SIG-M5 treated with dmso at 0.1 percent for 504 hours (cell line): ENCODE measurements around the gene FAM83G.
"Not testable (repeated sequence)": the region's sequence is repeated elsewhere in the genome, so short reads cannot be mapped to it uniquely, and the experiment has no call there.

ENCODE experiments used
- DNase-seq: peaks from one replicate; lab custom pipeline; 2025; ENCODE audit not compliant: unreplicated experiment; lab: John Stamatoyannopoulos, UW

Gene FAM83G

GRCh38 chr17:18959071-18959844, 45.3 kb downstream of the FAM83G start:
- no peak for DNase-seq

DNA sequence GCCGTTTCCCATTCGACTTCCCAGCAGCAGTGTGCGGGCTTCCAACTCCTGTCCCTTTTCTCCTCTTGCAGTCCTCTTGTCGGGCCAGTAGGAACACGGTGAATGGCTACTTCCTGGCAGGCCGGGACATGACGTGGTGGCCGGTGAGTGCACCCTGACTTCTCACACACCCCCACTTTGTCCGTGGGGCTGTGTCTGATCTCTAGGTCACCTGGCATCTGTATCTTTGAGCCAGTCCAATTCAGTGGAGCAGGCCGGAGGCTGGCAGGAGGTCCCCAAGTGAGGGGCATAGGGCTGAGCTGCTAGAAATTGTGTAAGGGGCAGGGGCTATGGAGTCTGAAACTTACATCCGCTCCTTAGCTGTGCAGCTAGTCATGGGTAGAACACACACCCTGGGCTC, 46.0 kb downstream of the FAM83G start:
- no peak for DNase-seq

DNA sequence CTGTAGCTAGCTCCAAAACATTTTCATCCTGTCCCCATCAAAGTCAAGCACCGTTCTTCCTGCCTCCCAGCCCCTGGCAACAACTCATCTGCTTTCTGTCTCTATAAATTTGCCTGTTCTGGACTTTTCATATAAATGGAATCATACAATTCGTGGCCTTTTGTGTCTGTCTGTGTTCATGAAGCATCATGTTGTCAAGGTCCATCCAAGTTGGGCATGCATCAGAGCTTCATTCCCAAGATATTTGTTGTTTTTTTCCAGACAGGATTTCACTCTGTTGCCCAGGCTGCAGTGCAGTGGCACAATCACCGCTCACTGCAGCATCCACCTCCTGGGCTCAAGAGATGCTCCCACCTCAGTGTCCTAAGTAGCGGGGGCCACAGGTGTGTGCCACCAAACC, 46.7 kb downstream of the FAM83G start:
- no peak for DNase-seq

DNA sequence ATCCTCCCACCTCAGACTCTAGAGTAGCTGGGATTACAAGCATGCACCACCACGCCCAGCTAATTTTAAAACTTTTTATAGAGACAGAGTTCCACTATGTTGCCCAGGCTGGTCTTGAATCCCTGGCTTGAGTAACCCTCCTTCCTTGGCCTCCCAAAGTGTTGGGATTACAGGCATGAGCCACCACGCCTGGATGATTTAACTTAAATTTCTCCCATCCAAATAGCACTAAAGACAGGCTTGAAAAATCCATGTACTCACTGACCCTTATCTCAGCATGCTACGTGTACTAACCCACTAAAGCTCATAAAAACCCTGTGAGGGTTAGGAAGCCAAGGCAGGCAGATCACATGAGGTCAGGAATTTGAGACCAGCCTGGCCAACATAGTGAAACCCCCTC, 48.0 kb downstream of the FAM83G start:
- no peak for DNase-seq

GRCh38 chr17:18956021-18956420, 48.5 kb downstream of the FAM83G start:
- DNase-seq: not testable (repeated sequence)

- no peak for DNase-seq
Measured at GRCh38 chr17:18955009-18955408, 49.6 kb downstream of the FAM83G start.

GRCh38 chr17:18954321-18954720, 50.2 kb downstream of the FAM83G start:
- DNase-seq: no peak

- no peak for DNase-seq
Measured at GRCh38 chr17:18953231-18953728, 51.3 kb downstream of the FAM83G start.

GRCh38 chr17:18951941-18952842, 52.4 kb downstream of the FAM83G start, which contains the start of gene SLC5A10:
Gene SLC5A10, plus strand, starts transcription at chr17:18952165. Its CDS starts 41 bp downstream, at chr17:18952206.
- DNase-seq: no peak

DNA sequence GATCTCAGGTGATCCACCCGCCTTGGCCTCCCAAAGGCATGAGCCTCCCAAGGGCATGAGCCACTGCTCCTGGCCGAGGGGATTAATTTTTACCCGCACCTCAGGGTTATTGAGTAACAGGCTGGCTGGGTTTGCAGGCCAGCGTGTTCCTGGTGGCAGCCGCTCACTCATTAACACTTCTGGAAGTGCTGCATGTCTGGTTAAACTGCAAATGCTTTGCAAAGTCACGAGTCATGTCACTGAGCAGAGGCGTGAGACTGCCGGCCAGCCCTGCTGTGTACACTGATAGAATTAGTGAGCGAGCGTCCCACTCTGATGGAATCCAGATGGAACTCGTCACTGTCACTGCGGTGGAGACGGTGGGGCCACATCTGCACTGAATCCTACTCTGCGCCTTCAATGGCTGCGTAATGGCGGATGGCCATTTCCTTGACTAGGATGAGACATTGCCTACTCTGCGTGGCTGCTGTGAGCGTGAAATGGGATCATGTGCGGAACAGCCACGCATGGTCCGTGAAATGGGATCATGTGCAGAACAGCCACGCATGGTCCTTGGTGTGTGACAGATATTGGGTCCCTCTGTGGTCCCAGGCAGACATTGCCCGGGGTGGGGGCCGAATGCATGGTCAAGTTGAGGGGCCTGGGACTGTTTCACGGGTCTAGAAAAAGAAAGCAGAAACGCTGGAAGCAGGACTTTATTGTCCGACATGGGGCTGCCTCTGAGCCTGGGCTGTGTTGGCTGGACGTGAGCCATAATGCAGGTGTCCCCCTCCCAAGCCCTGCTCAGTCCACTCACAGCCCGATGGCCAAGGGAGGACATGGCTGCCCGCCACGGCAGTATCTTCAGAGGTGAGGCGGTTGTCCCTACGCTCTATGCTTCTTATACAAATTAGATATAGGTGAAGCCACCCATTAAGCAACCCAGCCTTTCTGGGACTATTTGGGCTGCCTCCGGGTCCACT, 53.3 kb downstream of the FAM83G start:
- no peak for DNase-seq

GRCh38 chr17:18950346-18950745, 54.2 kb downstream of the FAM83G start:
- no peak for DNase-seq

DNA sequence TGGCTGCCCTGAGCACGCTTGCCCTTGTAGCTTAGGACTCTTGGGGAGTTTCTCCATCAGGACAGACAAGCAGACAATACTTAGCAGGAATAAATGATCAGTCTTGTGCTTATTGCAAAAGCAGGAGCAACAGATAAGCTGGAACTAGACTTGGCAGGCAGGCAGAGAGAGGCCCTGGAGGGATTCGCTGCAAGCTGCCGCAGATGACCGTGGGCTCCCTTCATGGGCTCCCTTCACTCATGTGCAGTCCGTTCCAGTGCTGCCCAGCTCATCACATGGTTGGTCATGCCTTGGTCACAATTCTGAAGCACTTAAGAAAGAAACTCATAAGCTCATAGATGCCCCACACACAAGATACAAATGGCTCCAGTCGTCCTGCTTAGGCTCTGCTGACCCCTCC, 55.0 kb downstream of the FAM83G start:
- DNase-seq: no peak

DNA sequence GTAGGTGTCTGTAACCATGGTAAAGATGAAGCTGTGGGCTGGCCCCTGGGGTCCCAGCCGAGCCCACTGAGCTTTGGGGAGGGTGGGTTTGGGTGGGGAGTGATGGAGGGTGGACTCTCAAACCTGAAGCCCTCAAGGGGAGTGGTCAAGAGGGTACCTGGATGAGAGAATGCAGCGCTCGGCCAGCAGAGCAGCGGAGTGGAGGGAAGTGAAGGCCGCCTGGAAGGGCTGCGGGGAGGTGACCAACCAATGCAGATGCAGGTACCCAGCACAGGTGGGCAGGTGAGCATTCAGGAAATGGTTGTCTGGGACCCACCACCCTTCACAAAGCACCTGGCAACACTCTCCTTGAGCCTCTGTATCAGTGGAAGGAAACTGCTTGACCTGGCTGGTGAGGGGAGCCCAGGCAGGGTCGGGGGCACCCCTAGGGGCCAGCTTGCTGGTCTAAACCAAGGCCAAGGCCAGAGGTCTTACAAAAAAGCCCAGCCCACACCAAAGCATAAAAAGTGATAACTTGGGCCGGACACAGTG, 56.0 kb downstream of the FAM83G start:
- no peak for DNase-seq

DNA sequence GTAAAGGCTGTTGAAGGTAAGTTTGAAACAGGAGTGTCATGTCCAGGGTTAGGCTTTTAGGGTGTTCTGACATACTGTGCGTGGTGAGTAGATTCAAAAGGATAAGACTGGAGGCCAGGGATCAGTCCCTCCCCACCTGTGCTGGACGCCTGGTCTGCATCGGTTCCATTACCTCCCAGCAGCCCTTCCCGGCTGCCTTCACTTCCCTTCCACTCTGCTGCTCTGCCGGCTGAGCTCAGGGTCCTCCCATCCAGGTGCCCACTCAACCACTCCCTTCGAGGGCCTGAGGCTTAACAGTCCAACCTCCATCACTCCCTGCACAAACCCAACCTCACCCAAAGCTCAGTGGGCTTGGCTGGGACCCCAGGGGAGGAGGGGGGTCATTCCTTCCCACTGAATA, 56.7 kb downstream of the FAM83G start:
- no peak for DNase-seq

DNA sequence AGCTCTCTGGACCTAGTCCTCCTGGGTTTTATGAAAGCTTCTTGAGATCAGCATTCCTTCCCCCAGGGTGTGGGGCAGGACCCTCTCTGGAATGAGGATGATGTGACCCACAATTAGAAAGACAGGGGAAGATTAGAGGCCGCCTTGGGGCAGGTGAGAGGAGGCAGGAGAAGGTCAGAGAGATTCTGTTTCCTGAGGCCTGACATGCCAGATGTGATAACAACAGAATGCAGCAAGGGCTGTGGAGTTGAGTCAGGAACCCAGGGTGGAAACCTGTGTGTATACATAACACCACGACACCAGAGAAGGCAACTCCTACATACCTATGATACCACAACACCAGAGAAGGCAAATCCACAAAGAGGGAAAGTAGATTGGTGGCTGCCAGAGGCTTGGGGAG, 58.0 kb downstream of the FAM83G start:
- peak; percentile 61 for DNase-seq

GRCh38 chr17:18944646-18945045, 59.9 kb downstream of the FAM83G start:
- no peak for DNase-seq

GRCh38 chr17:18938692-18939023, 65.9 kb downstream of the FAM83G start:
- no peak for DNase-seq

DNA sequence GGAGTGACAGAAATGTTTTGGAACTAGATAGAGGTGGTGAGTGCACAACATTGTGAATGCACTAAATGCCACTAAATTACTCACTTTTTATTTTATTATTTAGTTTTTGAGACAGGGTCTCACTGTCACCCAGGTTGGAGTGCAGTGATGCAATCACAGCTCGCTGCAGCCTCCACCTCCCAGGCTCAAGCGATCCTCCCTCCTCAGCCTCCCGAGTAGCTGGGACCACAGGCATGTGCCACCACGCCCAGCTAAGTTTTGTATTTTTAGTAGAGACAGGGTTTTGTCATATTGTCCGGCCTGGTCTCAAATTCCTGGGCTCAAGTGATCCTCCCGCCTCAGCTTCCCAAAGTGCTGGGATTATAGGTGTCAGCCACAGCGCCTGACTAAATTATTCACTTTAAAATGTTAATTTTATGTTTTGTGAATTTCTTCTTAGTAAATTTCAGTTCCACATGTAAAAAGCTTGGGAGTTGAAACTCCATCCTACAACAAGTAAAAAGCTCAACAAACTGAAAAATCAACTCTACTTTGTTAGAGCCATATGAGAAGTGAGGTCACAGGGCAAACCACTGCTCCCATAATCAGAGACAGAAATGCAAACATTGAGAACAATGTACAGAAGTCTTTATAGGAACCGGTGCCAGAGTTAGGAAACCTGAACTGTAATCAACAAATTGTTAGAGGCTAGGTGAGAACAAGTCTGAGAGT, 66.4 kb downstream of the FAM83G start:
- no peak for DNase-seq

DNA sequence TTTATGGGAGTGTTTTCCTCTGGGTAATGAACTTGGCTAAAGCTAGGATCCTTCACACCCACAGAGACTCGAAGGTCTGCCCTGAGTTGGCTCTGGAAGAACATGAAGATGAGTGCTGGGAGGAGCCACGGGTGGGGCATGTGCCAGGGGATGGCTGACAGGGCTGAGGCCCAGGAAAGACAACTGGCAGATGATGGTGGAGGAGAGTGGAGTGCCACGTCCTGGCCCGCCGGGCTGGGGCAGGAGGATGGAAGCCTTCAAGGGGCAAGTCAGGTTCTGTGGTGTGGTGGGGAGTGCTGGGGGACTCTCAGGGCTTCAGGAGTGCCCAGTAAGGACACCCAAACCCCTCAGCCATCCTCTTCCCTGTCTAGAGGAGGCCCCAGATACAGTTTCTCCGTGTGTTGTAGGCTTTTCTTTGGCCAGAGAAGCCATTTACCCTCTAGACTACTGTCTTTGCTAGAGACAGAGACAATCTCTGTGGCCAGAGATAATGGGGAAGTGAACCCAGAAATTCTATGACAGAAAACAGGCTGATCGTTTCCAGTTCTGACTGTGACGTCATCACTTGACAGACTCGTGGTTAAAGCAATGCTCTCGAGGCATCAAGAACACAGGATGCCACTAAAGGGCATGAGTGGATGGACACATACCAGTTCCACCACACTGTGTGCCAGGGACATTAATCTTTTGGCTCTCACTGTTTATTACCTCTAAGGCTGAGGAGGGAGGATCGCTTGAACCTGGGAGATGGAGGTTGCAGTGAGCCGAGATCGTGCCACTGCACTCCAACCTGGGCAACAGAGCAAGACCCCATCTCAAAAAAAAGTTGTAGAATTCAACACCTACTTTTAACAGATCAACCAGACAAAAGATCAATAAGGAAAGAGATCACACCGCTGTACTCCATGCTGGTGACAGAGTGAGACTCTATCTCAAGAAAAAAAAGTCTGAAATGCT, 71.2 kb downstream of the FAM83G start:
- no peak for DNase-seq
